Gastroesophageal sphincter (tissue), 4 donors: ENCODE data around the gene SCAF8. TPM values are rescaled to one million over a fixed set of nuclear protein-coding genes. Genes with fewer than 3 reads are reported as not detected.

Source experiments
- ATAC-seq: fragments of 150-250 bp; one replicate; pipeline ENCODE4 v1.9.1; 2016; ENCODE audit warnings: mild to moderate bottlenecking, moderate library complexity
- H3K27ac ChIP-seq, 4 donors: fragments of 200-600 bp; sonication (generic) in 3 of 4; 1 replicate in 3 of 4; 2 replicates in 1 of 4; pipeline ENCODE4 v1.5.1; 2016 to 2019
- H3K27me3 ChIP-seq: fragments of 200-600 bp; sonication (generic); one replicate; pipeline ENCODE4 v1.5.1; 2019
- H3K36me3 ChIP-seq, 2 donors: fragments of 200-600 bp; sonication (generic); one replicate each; pipeline ENCODE4 v1.5.1; 2019; ENCODE audit warnings: control low read depth in 1 of 2
- H3K4me1 ChIP-seq, 3 donors: fragments of 200-600 bp; sonication (generic); 1 replicate in 2 of 3; 2 replicates in 1 of 3; pipeline ENCODE4 v1.5.1; 2016 to 2019; ENCODE audit warnings: control low read depth in 2 of 3
- H3K4me3 ChIP-seq, 2 donors: fragments of 200-600 bp; sonication (generic); one replicate each; pipeline ENCODE4 v1.5.1; 2019; ENCODE audit warnings: mild to moderate bottlenecking in 1 of 2, moderate library complexity in 1 of 2
- H3K9me3 ChIP-seq, 3 donors: fragments of 200-600 bp; sonication (generic); one replicate each; pipeline ENCODE4 v1.5.1; 2017 to 2019; ENCODE audit warnings: control low read depth in 2 of 3
- CTCF ChIP-seq, 4 experiments: fragments of 200-600 bp in 2 of 4; fragments of 450-650 bp in 2 of 4; sonication (generic) in 1 of 4; IDR thresholded peaks; one replicate each; pipeline ENCODE4 v1.5.1; 2017 to 2019; ENCODE audit warnings: antibody characterized with exemption in 4 of 4, mild to moderate bottlenecking in 2 of 4, moderate library complexity in 2 of 4
- EP300 ChIP-seq: sonication (generic); formaldehyde crosslinking; IDR thresholded peaks from one replicate; pipeline ENCODE4 v1.6.1; 2017; ENCODE audit warnings: antibody characterized with exemption, mild to moderate bottlenecking
- POLR2A ChIP-seq, 2 donors: fragments of 450-650 bp; IDR thresholded peaks; one replicate each; pipeline ENCODE4 v1.6.1; 2017; ENCODE audit warnings: antibody characterized with exemption in 2 of 2, mild to moderate bottlenecking in 2 of 2, moderate library complexity in 1 of 2
- POLR2AphosphoS5 ChIP-seq: sonication (generic); formaldehyde crosslinking; IDR thresholded peaks from one replicate; pipeline ENCODE4 v1.6.1; 2017; ENCODE audit warnings: antibody characterized with exemption
- WGBS, 2 donors: methylation state at CpG; one replicate each; pipeline ENCODE4 v1.1.5; 2018; ENCODE audit warnings: low coverage in 1 of 2; 5-methylcytosine and 5-hydroxymethylcytosine counted together
- total RNA-seq, 4 donors: library from RNA; depleted of rRNA; stranded (reverse); fragments of >200 nt; gene quantifications; one replicate each; pipeline ENCODE4 v1.1.0, GENCODE V29; 2016

SCAF8 gene
- total RNA-seq, 4 donors from 2014 or later: 38.5 to 56.8 (median 42.5) TPM

GRCh38 chr6:154690857-154691256 lies 42.4 kb upstream of the SCAF8 start:
- Histone ChIP-seq H3K27me3 (no peaks in the 10 kb centered on the region), H3K36me3 (no peaks in the 10 kb centered on the region), H3K9me3 (no peaks in the 10 kb centered on the region), H3K4me1 (peaks cover 0 to 4% (median 0%) of the 10 kb centered on the region in 3 donors), H3K4me3 (no peak overlapping the region), H3K27ac (no peak overlapping the region)
- WGBS, 2 donors: 87 to 92% methylated on average over 4 of the region's 4 CpGs
- no peak for ATAC-seq
- TF ChIP-seq POLR2A (IDR thresholded peaks at IDR 0.05): no peak
- no peak for TF ChIP-seq EP300
- no peak for TF ChIP-seq CTCF (IDR thresholded peaks at IDR 0.05)
- no peak for TF ChIP-seq POLR2AphosphoS5

- no peaks in the 10 kb centered on the region for H3K36me3 ChIP-seq
- no peak for ATAC-seq
- no peaks in the 10 kb centered on the region for H3K9me3 ChIP-seq
- no CpG with 5 or more reads among the region's 1 CpG for WGBS, 2 donors
- H3K27ac ChIP-seq: no peak overlapping the region
- TF ChIP-seq EP300: no peak
- no peak for TF ChIP-seq POLR2AphosphoS5
- no peak for TF ChIP-seq CTCF (IDR thresholded peaks at IDR 0.05)
- no peak for TF ChIP-seq POLR2A (IDR thresholded peaks at IDR 0.05)
- no peaks in the 10 kb centered on the region for H3K27me3 ChIP-seq
- no peaks in the 10 kb centered on the region for H3K4me1 ChIP-seq
- H3K4me3 ChIP-seq: no peak overlapping the region
Observed at GRCh38 chr6:154696661-154697060, 36.6 kb upstream of the SCAF8 start.

- no peak for TF ChIP-seq POLR2AphosphoS5
- no peak for TF ChIP-seq CTCF (IDR thresholded peaks at IDR 0.05)
- no peak for TF ChIP-seq EP300
- TF ChIP-seq POLR2A (IDR thresholded peaks at IDR 0.05): no peak
- ATAC-seq: no peak
- Histone ChIP-seq H3K4me1 (no peaks in the 10 kb centered on the region), H3K4me3 (no peak overlapping the region), H3K27ac (no peak overlapping the region), H3K36me3 (no peaks in the 10 kb centered on the region), H3K27me3 (no peaks in the 10 kb centered on the region), H3K9me3 (no peaks in the 10 kb centered on the region)
- 77 to 79% methylated on average over 4 of the region's 4 CpGs for WGBS, 2 donors
Observed at GRCh38 chr6:154703124-154703523, 30.1 kb upstream of the SCAF8 start.

GRCh38 chr6:154705471-154706113 lies 27.6 kb upstream of the SCAF8 start:
- ATAC-seq: no peak
- Histone ChIP-seq H3K36me3 (no peaks in the 10 kb centered on the region), H3K4me1 (peaks cover 0 to 11% (median 0%) of the 10 kb centered on the region in 3 donors), H3K4me3 (no peak overlapping the region), H3K27me3 (no peaks in the 10 kb centered on the region), H3K9me3 (no peaks in the 10 kb centered on the region), H3K27ac (no peak overlapping the region)
- 56 to 66% methylated on average over 5 to 6 of the region's 8 CpGs for WGBS, 2 donors
- no peak for TF ChIP-seq EP300
- TF ChIP-seq CTCF (IDR thresholded peaks at IDR 0.05): peak in 1 of 4 experiments; percentile 32
- no peak for TF ChIP-seq POLR2A (IDR thresholded peaks at IDR 0.05)

GRCh38 chr6:154706389-154706788 lies 26.8 kb upstream of the SCAF8 start:
- Histone ChIP-seq H3K4me1 (peaks cover 0 to 11% (median 0%) of the 10 kb centered on the region in 3 donors), H3K4me3 (no peak overlapping the region), H3K27me3 (no peaks in the 10 kb centered on the region), H3K36me3 (no peaks in the 10 kb centered on the region), H3K27ac (no peak overlapping the region), H3K9me3 (no peaks in the 10 kb centered on the region)
- 92 to 100% methylated on average over 2 of the region's 2 CpGs for WGBS, 2 donors
- no peak for ATAC-seq
- TF ChIP-seq EP300 (no peak), POLR2AphosphoS5 (no peak), POLR2A (IDR thresholded peaks at IDR 0.05) (no peak), CTCF (IDR thresholded peaks at IDR 0.05) (no peak)
